NCI-H2081 (cell line): Measurements from ENCODE around the gene NFILZ.

ENCODE experiments used
- DNase-seq, 2 experiments: peaks; one replicate each; lab custom pipeline; 2025; lab: John Stamatoyannopoulos, UW

Gene NFILZ

GRCh38 chr19:8641908-8642547, 11.6 kb downstream of the NFILZ start:
- DNase-seq = no peak

GRCh38 chr19:8642561-8642960, 12.1 kb downstream of the NFILZ start:
- DNase-seq = no peak

GRCh38 chr19:8643860-8644653, 13.6 kb downstream of the NFILZ start:
- DNase-seq = no peak

- no peak for DNase-seq
Measured at GRCh38 chr19:8648240-8648639, 17.8 kb downstream of the NFILZ start.

- DNase-seq = peak; percentile 19 to 21
Measured at GRCh38 chr19:8654591-8655339, 24.3 kb downstream of the NFILZ start.

GRCh38 chr19:8655340-8655709, 24.9 kb downstream of the NFILZ start:
- DNase-seq = no peak

- DNase-seq = no peak
Measured at GRCh38 chr19:8657869-8658268, 27.4 kb downstream of the NFILZ start.

- no peak for DNase-seq
Measured at GRCh38 chr19:8659905-8660304, 29.5 kb downstream of the NFILZ start.

- DNase-seq = no peak
Measured at GRCh38 chr19:8662263-8662662, 31.8 kb downstream of the NFILZ start.

- no peak for DNase-seq
Measured at GRCh38 chr19:8663920-8664670, 33.7 kb downstream of the NFILZ start.

- no peak for DNase-seq
Measured at GRCh38 chr19:8664671-8665057, 34.2 kb downstream of the NFILZ start.

GRCh38 chr19:8665468-8666213, 35.2 kb downstream of the NFILZ start:
- no peak for DNase-seq

- DNase-seq = no peak
Measured at GRCh38 chr19:8666814-8667405, 36.5 kb downstream of the NFILZ start.

- no peak for DNase-seq
Measured at GRCh38 chr19:8673276-8673891, 43.0 kb downstream of the NFILZ start.

- no peak for DNase-seq
Measured at GRCh38 chr19:8675066-8675465, 44.6 kb downstream of the NFILZ start.

GRCh38 chr19:8678244-8678807, 47.9 kb downstream of the NFILZ start:
- DNase-seq = no peak
